ENCODE measurements around the gene ATP1A4.
A peak's percentile ranks its signal among the peaks of the same experiment; 100 is the strongest.

Gene ATP1A4

GRCh38 chr1:160163615-160164014 lies 12.2 kb downstream of the ATP1A4 start:
- no peak for DNase-seq (ENCODE audit: low read depth)
- no peak for TF ChIP-seq CTCF (conservative IDR thresholded peaks at IDR 0.05; ENCODE audit: low read depth, low read length)
- no peak overlapping the region for H3K4me3 ChIP-seq (ENCODE audit: low read depth, low read length)

- no peak overlapping the region for H3K4me3 ChIP-seq (ENCODE audit: low read depth, low read length)
- no peak for TF ChIP-seq CTCF (conservative IDR thresholded peaks at IDR 0.05; ENCODE audit: low read depth, low read length)
- no peak for DNase-seq (ENCODE audit: low read depth)
These were observed 12.7 kb downstream of the ATP1A4 start for GRCh38 chr1:160164121-160164520.

GRCh38 chr1:160166166-160166868 lies 14.9 kb downstream of the ATP1A4 start:
- H3K4me3 ChIP-seq (ENCODE audit: low read depth, low read length): no peak overlapping the region
- no peak for TF ChIP-seq CTCF (conservative IDR thresholded peaks at IDR 0.05; ENCODE audit: low read depth, low read length)
- no peak for DNase-seq (ENCODE audit: low read depth)

GRCh38 chr1:160167056-160167455 lies 15.7 kb downstream of the ATP1A4 start:
- no peak for TF ChIP-seq CTCF (conservative IDR thresholded peaks at IDR 0.05; ENCODE audit: low read depth, low read length)
- no peak overlapping the region for H3K4me3 ChIP-seq (ENCODE audit: low read depth, low read length)

GRCh38 chr1:160167580-160167979 lies 16.2 kb downstream of the ATP1A4 start:
- no peak overlapping the region for H3K4me3 ChIP-seq (ENCODE audit: low read depth, low read length)
- peak; percentile 13 for TF ChIP-seq CTCF (conservative IDR thresholded peaks at IDR 0.05; ENCODE audit: low read depth, low read length)
- no peak for DNase-seq (ENCODE audit: low read depth)

More at GRCh38 chr1:160167056-160167455, 15.7 kb downstream of the ATP1A4 start:
- DNase-seq (ENCODE audit: low read depth): no peak

- no peak overlapping the region for H3K4me3 ChIP-seq (ENCODE audit: low read depth, low read length)
- no peak for DNase-seq (ENCODE audit: low read depth)
- TF ChIP-seq CTCF (conservative IDR thresholded peaks at IDR 0.05; ENCODE audit: low read depth, low read length): no peak
These were observed 16.6 kb downstream of the ATP1A4 start for GRCh38 chr1:160168016-160168415.

Measured in choroid plexus epithelial cell (primary cell).